ENCODE measurements around the gene GPRC5D.
A peak's percentile ranks its signal among the peaks of the same experiment; 100 is the strongest.

GPRC5D gene

GRCh38 chr12:12933742-12934141 is 18.2 kb downstream of the GPRC5D start:
- no peak for DNase-seq

- no peak for DNase-seq
Measured at GRCh38 chr12:12930633-12931219, 21.2 kb downstream of the GPRC5D start.

- no peak for DNase-seq
Measured at GRCh38 chr12:12929696-12930095, 22.3 kb downstream of the GPRC5D start.

- peak; percentile 18 to 35 for DNase-seq
Measured at GRCh38 chr12:12927211-12928079, 24.5 kb downstream of the GPRC5D start.

GRCh38 chr12:12926571-12927071 is 25.3 kb downstream of the GPRC5D start:
- DNase-seq, result no peak

- DNase-seq, result no peak
Measured at GRCh38 chr12:12925388-12925787, 26.6 kb downstream of the GPRC5D start.

- no peak for DNase-seq
Measured at GRCh38 chr12:12924169-12924568, 27.8 kb downstream of the GPRC5D start.

GRCh38 chr12:12922978-12923377 is 29.0 kb downstream of the GPRC5D start:
- no peak for DNase-seq

GRCh38 chr12:12922191-12922616 is 29.8 kb downstream of the GPRC5D start:
- no peak for DNase-seq

- DNase-seq, result no peak
Measured at GRCh38 chr12:12919666-12920435, 32.1 kb downstream of the GPRC5D start.

- DNase-seq, result no peak
Measured at GRCh38 chr12:12918781-12919389, 33.1 kb downstream of the GPRC5D start.

- DNase-seq, result no peak
Measured at GRCh38 chr12:12917517-12917916, 34.5 kb downstream of the GPRC5D start.

GRCh38 chr12:12916135-12916944 is 35.6 kb downstream of the GPRC5D start:
- peak; percentile 85 to 90 for DNase-seq

- no peak for DNase-seq
Measured at GRCh38 chr12:12915656-12916055, 36.3 kb downstream of the GPRC5D start.

GRCh38 chr12:12912711-12913110 is 39.3 kb downstream of the GPRC5D start:
- no peak for DNase-seq

GRCh38 chr12:12909995-12910420 is 42.0 kb downstream of the GPRC5D start:
- no peak for DNase-seq

GRCh38 chr12:12909228-12909994 is 42.6 kb downstream of the GPRC5D start:
- DNase-seq, result no peak

- no peak for DNase-seq
Measured at GRCh38 chr12:12908711-12909110, 43.3 kb downstream of the GPRC5D start.

- no peak for DNase-seq
Measured at GRCh38 chr12:12908252-12908651, 43.7 kb downstream of the GPRC5D start.

GRCh38 chr12:12907552-12907951 is 44.4 kb downstream of the GPRC5D start:
- no peak for DNase-seq

Data from stimulated activated CD4-positive, alpha-beta T cell treated with anti-CD3 and anti-CD28 coated beads, Interleukin-2, amount 100 ng/mL, for 48 hours (primary cell).